Thyroid gland (tissue), 4 donors: ENCODE measurements around the gene ALPL. TPM values are rescaled to one million over a fixed set of nuclear protein-coding genes. Genes with fewer than 3 reads are reported as not detected.
"Not testable (repeated sequence)": the region's sequence is repeated elsewhere in the genome, so short reads cannot be mapped to it uniquely, and the experiment has no call there.

Source experiments
- DNase-seq, 2 donors: peaks; one replicate each; pipeline ENCODE4 v3.0.0-alpha.2; 2019
- H3K27ac ChIP-seq, 3 donors: fragments of 200-600 bp; sonication (generic); 1 replicate in 2 of 3; 2 replicates in 1 of 3; pipeline ENCODE4 v1.5.1; 2016 to 2019; ENCODE audit warnings: mild to moderate bottlenecking in 1 of 3, moderate library complexity in 1 of 3
- H3K27me3 ChIP-seq: fragments of 200-600 bp; sonication (generic); one replicate; pipeline ENCODE4 v1.5.1; 2019
- H3K36me3 ChIP-seq, 2 donors: fragments of 200-600 bp; sonication (generic); one replicate each; pipeline ENCODE4 v1.5.1; 2016 to 2019
- H3K4me1 ChIP-seq, 2 donors: fragments of 200-600 bp; sonication (generic); one replicate each; pipeline ENCODE4 v1.5.1; 2017 to 2019
- H3K4me3 ChIP-seq, 3 donors: fragments of 200-600 bp; sonication (generic); replicated peaks in 1 of 3; 1 replicate in 2 of 3; 2 replicates in 1 of 3; pipeline ENCODE4 v1.5.1; 2016; ENCODE audit warnings: mild to moderate bottlenecking in 1 of 3
- H3K9me3 ChIP-seq: fragments of 200-600 bp; sonication (generic); one replicate; pipeline ENCODE4 v1.5.1; 2017
- CTCF ChIP-seq, 6 experiments: fragments of 200-600 bp in 3 of 6; fragments of 450-650 bp in 3 of 6; sonication (generic) in 3 of 6; IDR thresholded peaks; one replicate each; pipeline ENCODE4 v1.5.1; 2016 to 2019; ENCODE audit warnings: antibody characterized with exemption in 6 of 6, mild to moderate bottlenecking in 2 of 6, inconsistent platforms in 1 of 6, moderate library complexity in 1 of 6
- POLR2A ChIP-seq, 2 donors: fragments of 450-650 bp; IDR thresholded peaks; one replicate each; pipeline ENCODE4 v1.6.1; 2017; ENCODE audit warnings: antibody characterized with exemption in 2 of 2, mild to moderate bottlenecking in 2 of 2, moderate library complexity in 1 of 2
- WGBS, 2 donors: methylation state at CpG; one replicate each; pipeline ENCODE4 v1.1.5; 2017; 5-methylcytosine and 5-hydroxymethylcytosine counted together
- intact Hi-C: fragments of 100-400 bp; cut with DNase I; formaldehyde crosslinking; loops from one replicate; pipeline ENCODE4 v1.15.1; 2023
- total RNA-seq, 4 donors: library from RNA; depleted of rRNA; stranded (reverse); fragments of >200 nt; gene quantifications; one replicate each; pipeline ENCODE4 v1.2.3, GENCODE V29; 2016

ALPL gene
- 10 to 100 TPM in 1 of 4 donors, 1 to 10 TPM in 3; 4.0 to 15.6 (median 4.5) TPM for total RNA-seq

DNA sequence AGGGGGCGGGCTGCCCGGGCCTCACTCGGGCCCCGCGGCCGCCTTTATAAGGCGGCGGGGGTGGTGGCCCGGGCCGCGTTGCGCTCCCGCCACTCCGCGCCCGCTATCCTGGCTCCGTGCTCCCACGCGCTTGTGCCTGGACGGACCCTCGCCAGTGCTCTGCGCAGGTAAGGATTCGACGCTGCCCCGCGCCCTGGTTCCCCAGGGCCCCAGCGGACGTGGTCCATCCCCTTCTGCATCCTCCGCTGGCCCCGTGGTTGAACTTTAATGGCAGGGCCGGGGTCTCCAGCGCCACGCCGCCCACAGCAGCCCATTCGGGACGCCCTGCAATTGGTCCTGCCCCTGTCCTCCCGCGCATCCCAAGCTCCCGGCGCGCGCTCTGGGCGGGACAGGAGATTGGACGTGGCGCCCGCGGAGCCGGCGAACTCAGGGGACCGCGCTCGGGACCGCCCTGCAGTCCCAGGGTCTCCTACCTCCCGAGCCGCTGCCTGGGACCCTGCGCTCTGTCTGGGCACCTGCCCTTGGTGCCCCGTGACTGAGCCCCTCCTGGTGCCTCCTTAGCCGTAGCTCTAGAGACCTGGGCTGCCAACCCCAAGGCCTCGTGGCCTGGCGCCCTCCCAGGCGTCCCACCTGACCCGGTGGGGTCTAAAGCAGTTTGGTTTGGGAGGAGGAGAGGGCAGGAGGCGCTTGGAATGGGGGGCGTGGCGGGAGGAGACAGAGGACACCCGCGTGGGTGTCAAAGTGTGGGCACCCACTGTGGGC lies at the start of gene ALPL:
ALPL (plus strand) TSS at position 73 of the 762 bp plus-strand sequence. CDS start 44,659 bp downstream, outside the sequence.
- WGBS, 2 donors, result 19 to 21% methylated on average over 3 to 7 of the region's 67 CpGs
- intact Hi-C loops, result loop anchor here (2.0 to 5.0 kb wide), 2 partner anchors 68 to 149 kb away; no protein-coding TSS in a partner anchor
- Histone ChIP-seq H3K4me1 (peaks cover 12 to 16% of the 10 kb centered on the region in 2 donors), H3K4me3 (no peak within 1 kb of the TSS), H3K27ac (no peak within 1 kb of the TSS), H3K27me3 (no peaks in the 10 kb centered on the region), H3K36me3 (no peaks in the 10 kb centered on the region), H3K9me3 (no peaks in the 10 kb centered on the region)
- no peak for TF ChIP-seq POLR2A (IDR thresholded peaks at IDR 0.05)
- TF ChIP-seq CTCF (IDR thresholded peaks at IDR 0.05), result peak in 1 of 6 experiments; percentile 18
- DNase-seq, result no peak

GRCh38 chr1:21465127-21465526 lies 44.1 kb upstream of the ALPL start:
- H3K9me3 ChIP-seq, H3K27ac ChIP-seq, intact Hi-C loops, DNase-seq, H3K27me3 ChIP-seq, H3K4me3 ChIP-seq, H3K4me1 ChIP-seq, H3K36me3 ChIP-seq: not testable (repeated sequence)

GRCh38 chr1:21467946-21468345 lies 41.3 kb upstream of the ALPL start:
- DNase-seq, H3K4me1 ChIP-seq, H3K27ac ChIP-seq, H3K36me3 ChIP-seq, intact Hi-C loops, H3K27me3 ChIP-seq, H3K9me3 ChIP-seq, H3K4me3 ChIP-seq: not testable (repeated sequence)
- 46 to 52% methylated on average over 4 of the region's 4 CpGs for WGBS, 2 donors

GRCh38 chr1:21468599-21468998 lies 40.6 kb upstream of the ALPL start:
- Histone ChIP-seq H3K9me3 (no peaks in the 10 kb centered on the region), H3K4me1 (peaks cover 0 to 6% of the 10 kb centered on the region in 2 donors), H3K36me3 (peaks cover 0 to 5% of the 10 kb centered on the region in 2 donors), H3K4me3 (no peak overlapping the region), H3K27ac (peak overlapping the region in 1 of 3 donors; percentile 15), H3K27me3 (no peaks in the 10 kb centered on the region)
- TF ChIP-seq CTCF (IDR thresholded peaks at IDR 0.05) (peak in 3 of 6 experiments; percentile 30 to 41 (median 39)), POLR2A (IDR thresholded peaks at IDR 0.05) (no peak)
- WGBS, 2 donors, result 31 to 33% methylated on average over 10 of the region's 10 CpGs
- intact Hi-C loops, result no loop called here
- peak; percentile 51 to 70 for DNase-seq

GRCh38 chr1:21469581-21469980 lies 39.6 kb upstream of the ALPL start:
- TF ChIP-seq POLR2A (IDR thresholded peaks at IDR 0.05), result no peak
- TF ChIP-seq CTCF (IDR thresholded peaks at IDR 0.05), result no peak
- Histone ChIP-seq H3K27ac (no peak overlapping the region), H3K4me1 (peaks cover 0 to 6% of the 10 kb centered on the region in 2 donors), H3K4me3 (no peak overlapping the region), H3K9me3 (no peaks in the 10 kb centered on the region), H3K36me3 (peaks cover 0 to 6% of the 10 kb centered on the region in 2 donors), H3K27me3 (no peaks in the 10 kb centered on the region)
- WGBS, 2 donors, result 95 to 96% methylated on average over 9 of the region's 9 CpGs
- intact Hi-C loops, result no loop called here
- no peak for DNase-seq

GRCh38 chr1:21472861-21473260 lies 36.4 kb upstream of the ALPL start:
- H3K4me3 ChIP-seq, result no peak overlapping the region
- TF ChIP-seq POLR2A (IDR thresholded peaks at IDR 0.05), result no peak
- no peak for TF ChIP-seq CTCF (IDR thresholded peaks at IDR 0.05)
- intact Hi-C loops, result no loop called here
- peaks cover 0 to 6% of the 10 kb centered on the region in 2 donors for H3K4me1 ChIP-seq
- H3K36me3 ChIP-seq, result peaks cover 0 to 6% of the 10 kb centered on the region in 2 donors
- H3K9me3 ChIP-seq, result no peaks in the 10 kb centered on the region
- DNase-seq, result no peak
- no peaks in the 10 kb centered on the region for H3K27me3 ChIP-seq
- no peak overlapping the region for H3K27ac ChIP-seq
- WGBS, 2 donors, result 83 to 90% methylated on average over 5 of the region's 5 CpGs
